HG02610 (cell line): Measurements from ENCODE around the gene FBXO3.

Experiments
- ATAC-seq: cut with Tn5 transposase; IDR thresholded peaks from one replicate; pipeline ENCODE4 v1.9.1; 2021; ENCODE audit warnings: mild to moderate bottlenecking, moderate library complexity; ENCODE audit not compliant: unreplicated experiment

FBXO3 gene

GRCh38 chr11:33773404-33773986 is 825 bp downstream of the FBXO3 start:
- ATAC-seq = peak; percentile 24

- no peak for ATAC-seq
These were observed 1.4 kb downstream of the FBXO3 start for GRCh38 chr11:33772870-33773269.

- ATAC-seq = no peak
These were observed 2.0 kb downstream of the FBXO3 start for GRCh38 chr11:33772300-33772699.

- ATAC-seq = no peak
These were observed 4.1 kb downstream of the FBXO3 start for GRCh38 chr11:33770236-33770635.

- ATAC-seq = no peak
These were observed 4.8 kb downstream of the FBXO3 start for GRCh38 chr11:33769542-33769941.

- no peak for ATAC-seq
These were observed 6.7 kb downstream of the FBXO3 start for GRCh38 chr11:33767624-33768023.

DNA sequence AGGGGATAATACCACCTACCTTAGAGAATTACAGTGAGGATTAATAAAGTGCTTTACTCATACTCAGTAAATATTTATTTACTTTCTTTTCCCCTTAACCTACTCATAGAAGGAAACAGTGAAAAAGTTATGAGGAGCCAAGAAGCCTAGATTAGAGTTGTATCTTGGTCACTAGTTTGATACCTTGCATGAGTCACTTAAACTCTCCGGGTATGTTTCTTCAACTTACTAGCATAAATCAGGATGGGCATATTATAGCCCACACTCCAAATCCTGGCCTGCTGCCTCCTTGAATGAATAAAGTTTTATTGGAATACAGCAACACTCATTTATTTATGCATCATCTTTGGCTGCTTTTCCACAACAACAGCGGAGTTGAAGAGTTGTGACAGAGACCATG is 8.2 kb downstream of the FBXO3 start:
- ATAC-seq = no peak

GRCh38 chr11:33761471-33761870 is 12.8 kb downstream of the FBXO3 start:
- ATAC-seq = peak; percentile 86

GRCh38 chr11:33753304-33753967 is 20.9 kb downstream of the FBXO3 start:
- ATAC-seq = peak; percentile 99

DNA sequence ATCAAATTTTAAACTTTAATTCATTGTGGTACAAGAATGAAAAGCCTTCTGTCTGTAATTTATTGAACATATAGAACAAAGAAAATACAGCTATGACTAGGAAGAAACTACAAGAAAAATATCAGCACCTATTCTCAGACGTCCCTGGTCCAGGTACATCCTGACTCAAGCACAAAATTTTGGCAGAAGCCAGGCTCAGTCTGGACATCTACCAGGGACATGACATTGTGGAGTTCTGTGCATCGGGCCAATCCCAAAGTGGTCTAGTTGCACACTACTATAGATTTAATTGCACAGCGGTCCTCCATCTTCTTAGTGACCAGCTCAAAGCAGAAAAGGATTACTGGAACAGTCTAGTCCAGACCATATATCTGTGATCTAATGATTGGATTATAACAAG is 22.4 kb downstream of the FBXO3 start:
- ATAC-seq = no peak

GRCh38 chr11:33747979-33748378 is 26.3 kb downstream of the FBXO3 start:
- no peak for ATAC-seq

GRCh38 chr11:33743291-33743690 is 31.0 kb downstream of the FBXO3 start:
- no peak for ATAC-seq

- no peak for ATAC-seq
These were observed 32.0 kb downstream of the FBXO3 start for GRCh38 chr11:33742249-33742851.

DNA sequence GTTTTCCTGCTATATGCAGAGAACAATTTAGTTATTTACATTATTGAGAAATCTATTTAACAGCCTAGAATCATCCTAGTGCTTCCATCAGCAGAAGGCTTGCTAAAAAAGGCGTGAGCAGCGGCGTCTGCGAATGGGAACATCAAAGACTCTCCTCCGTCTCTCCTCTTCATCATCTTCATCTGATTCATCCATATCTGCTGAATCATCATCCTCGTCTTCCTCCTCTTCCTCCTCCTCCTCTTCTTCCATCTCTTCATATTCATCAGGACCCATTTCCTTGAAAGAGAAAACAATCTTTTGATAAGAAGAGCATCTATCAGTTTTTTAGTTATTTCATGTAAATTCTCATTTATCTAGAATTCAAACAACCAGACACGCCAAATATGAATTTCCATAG is 32.5 kb downstream of the FBXO3 start:
- no peak for ATAC-seq

- ATAC-seq = no peak
These were observed 36.9 kb downstream of the FBXO3 start for GRCh38 chr11:33737362-33737821.

DNA sequence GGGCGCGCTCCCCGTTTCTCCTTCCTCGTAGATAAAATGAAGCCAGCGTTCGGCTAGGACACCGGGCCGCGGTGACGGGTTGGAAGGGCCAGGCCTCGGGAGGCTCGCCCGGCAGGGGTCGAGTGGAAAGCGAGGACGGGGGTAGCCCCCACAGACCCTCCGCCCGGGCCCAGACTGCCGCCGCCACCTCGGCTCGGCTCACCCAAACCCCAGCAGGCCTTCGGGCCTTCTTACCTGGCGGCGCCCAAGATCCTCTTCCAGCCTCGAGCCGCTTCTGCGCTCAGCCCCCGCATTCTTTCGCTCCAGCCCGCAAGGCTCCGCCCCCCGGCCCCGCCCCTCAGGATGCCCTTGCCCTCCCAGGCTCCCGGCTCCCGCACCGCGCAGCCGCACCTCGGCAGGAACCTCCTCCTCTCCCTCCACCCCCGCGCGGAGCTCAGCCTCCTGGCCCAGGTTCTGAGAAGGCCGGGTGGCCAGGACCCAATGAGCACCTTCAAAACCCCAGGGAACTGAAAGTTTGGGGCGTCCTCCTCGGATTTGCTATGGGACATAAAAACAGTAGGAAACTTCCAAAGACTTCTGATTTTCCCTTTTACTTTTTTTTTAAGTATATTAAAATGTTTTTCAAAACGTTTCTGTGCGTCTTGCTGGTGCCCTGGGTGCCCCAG is 38.0 kb downstream of the FBXO3 start, which contains the start of gene CD59:
Gene CD59 (minus strand): TSS at position 276 of the 665 bp plus-strand sequence. CDS start 13,978 bp downstream, outside the sequence.
- ATAC-seq = peak; percentile 50

DNA sequence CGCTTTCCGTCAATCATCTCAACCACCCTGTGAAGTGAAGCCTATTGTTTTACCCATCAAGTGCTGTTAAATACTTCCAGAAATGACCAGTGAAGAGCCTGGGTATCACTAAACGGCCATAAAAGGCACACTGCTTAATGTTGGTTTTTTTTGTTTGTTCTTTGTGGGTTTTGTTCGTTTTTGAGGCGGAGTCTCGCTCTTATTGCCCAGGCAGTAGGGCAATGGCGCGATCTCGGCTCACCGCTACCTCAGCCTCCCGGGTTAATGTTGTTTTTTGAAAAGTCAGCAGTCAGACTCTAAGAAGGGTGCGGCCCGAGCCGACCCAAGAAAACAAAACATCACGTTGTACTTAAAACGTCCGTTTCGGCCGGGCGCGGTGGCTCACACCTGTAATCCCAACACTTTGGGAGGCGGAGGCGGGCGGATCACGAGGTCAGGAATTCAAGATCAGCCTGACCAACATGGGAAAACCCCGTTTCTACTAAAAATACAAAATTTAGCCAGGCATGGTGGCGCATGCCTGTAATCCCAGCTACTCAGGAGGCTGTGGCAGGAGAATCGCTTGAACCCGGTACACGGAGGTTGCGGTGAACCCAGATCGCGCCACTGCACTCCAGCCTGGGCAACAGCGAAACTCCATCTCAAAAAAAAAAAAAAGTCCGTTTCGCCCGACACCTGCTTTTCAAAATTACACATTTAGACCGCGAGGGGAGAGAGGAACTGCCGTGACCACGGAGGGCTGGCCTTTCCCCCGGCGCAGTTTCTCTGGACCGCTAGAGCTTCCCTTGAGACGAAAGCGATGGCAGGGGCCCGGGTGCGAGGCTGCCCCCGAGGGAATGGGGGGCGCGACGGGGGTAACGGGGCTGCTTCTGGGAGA is 38.8 kb downstream of the FBXO3 start:
- peak; percentile 55 for ATAC-seq

GRCh38 chr11:33734441-33735270 is 39.7 kb downstream of the FBXO3 start:
- ATAC-seq = no peak

DNA sequence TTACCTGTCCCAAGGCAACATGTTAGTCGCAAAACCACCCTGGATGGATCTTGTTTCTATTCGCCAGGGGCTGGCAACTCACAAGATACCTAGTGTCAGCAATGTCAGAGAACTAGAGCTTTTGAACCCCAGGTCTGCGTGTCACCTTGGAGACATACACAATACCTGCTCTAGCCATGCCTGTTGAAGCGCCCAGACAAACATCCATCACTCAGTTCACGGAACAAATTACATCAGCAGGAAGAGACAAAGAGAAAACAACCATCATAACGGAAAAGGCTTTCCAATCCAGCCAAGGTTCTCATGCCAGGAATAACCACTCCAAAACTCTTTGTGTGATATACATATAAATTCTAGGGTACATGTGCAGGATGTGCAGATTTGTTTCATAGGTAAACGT is 40.3 kb downstream of the FBXO3 start:
- no peak for ATAC-seq
